A673 (cell line): ENCODE data around the gene ARHGAP8. TPM values are rescaled to one million over a fixed set of nuclear protein-coding genes. Genes with fewer than 3 reads are reported as not detected.

ENCODE experiments used
- BruUV-seq: library from RNA; stranded (reverse); fragments of 400-500 nt; replicated peaks from 2 replicates; lab custom pipeline; 2021; lab: Mats Ljungman, UMichigan
- CTCF ChIA-PET: fragments of 300-600 bp; sonication (Branson Sonifier 250); formaldehyde crosslinking; loops from one replicate; lab custom pipeline; 2022; ENCODE audit warnings: antibody characterized with exemption; lab: Charles Lee
- POLR2A ChIA-PET: fragments of 300-600 bp; sonication (Branson Sonifier 250); formaldehyde crosslinking; loops from one replicate; lab custom pipeline; 2022; ENCODE audit warnings: antibody characterized with exemption; ENCODE audit not compliant: low non-redundant PET; lab: Charles Lee
- DNase-seq: peaks from one replicate; pipeline ENCODE4 v3.0.0-alpha.2; 2015; ENCODE audit warnings: low spot score
- H3K27ac ChIP-seq: fragments of 200-600 bp; sonication (generic); 2 replicates; pipeline ENCODE4 v1.5.1; 2016; ENCODE audit warnings: mixed run types, low read depth, mild to moderate bottlenecking, mixed read lengths, antibody characterized with exemption, low read length; ENCODE audit not compliant: poor library complexity, severe bottlenecking
- H3K27me3 ChIP-seq: fragments of 200-600 bp; sonication (generic); replicated peaks from 2 replicates; pipeline ENCODE4 v1.6.1; 2017; ENCODE audit warnings: mixed run types, low read depth, mild to moderate bottlenecking, mixed read lengths, antibody characterized with exemption, low read length; ENCODE audit not compliant: insufficient read depth, poor library complexity
- H3K36me3 ChIP-seq: fragments of 200-600 bp; sonication (generic); 2 replicates; pipeline ENCODE4 v1.6.1; 2016; ENCODE audit warnings: mixed run types, mild to moderate bottlenecking, mixed read lengths, antibody characterized with exemption, low read length; ENCODE audit not compliant: insufficient read depth, poor library complexity, severe bottlenecking
- H3K4me1 ChIP-seq: fragments of 200-600 bp; sonication (generic); 2 replicates; pipeline ENCODE4 v1.6.1; 2017; ENCODE audit warnings: mixed run types, mild to moderate bottlenecking, mixed read lengths, antibody characterized with exemption, low read length; ENCODE audit not compliant: insufficient read depth, poor library complexity, severe bottlenecking
- H3K4me3 ChIP-seq: fragments of 200-600 bp; sonication (generic); 2 replicates; pipeline ENCODE4 v1.5.1; 2016; ENCODE audit warnings: low read depth, mixed run types, mild to moderate bottlenecking, mixed read lengths, low read length; ENCODE audit not compliant: poor library complexity, severe bottlenecking
- H3K9me3 ChIP-seq: fragments of 200-600 bp; sonication (generic); 2 replicates; pipeline ENCODE4 v1.6.1; 2016; ENCODE audit warnings: mixed run types, low read depth, mild to moderate bottlenecking, mixed read lengths, antibody characterized with exemption, low read length; ENCODE audit not compliant: poor library complexity, severe bottlenecking
- CTCF ChIP-seq: fragments of 300-800, 200-600 bp; sonication (generic); conservative IDR thresholded peaks from 2 replicates; pipeline ENCODE4 v1.5.1; 2017; ENCODE audit warnings: low read depth, mild to moderate bottlenecking, antibody characterized with exemption, low read length, moderate library complexity, mixed read lengths
- EZH2 ChIP-seq: fragments of 200-600 bp; sonication (generic); IDR thresholded peaks from 2 replicates; pipeline ENCODE4 v1.6.1; 2017; ENCODE audit warnings: borderline replicate concordance, low read depth, mild to moderate bottlenecking, mixed read lengths, antibody characterized with exemption, low read length; ENCODE audit not compliant: poor library complexity, severe bottlenecking
- intact Hi-C: fragments of 100-400 bp; cut with micrococcal nuclease; formaldehyde crosslinking; loops from one replicate; pipeline ENCODE4 v1.10.0; 2022; ENCODE audit not compliant: unreplicated experiment
- total RNA-seq: library from RNA; stranded (reverse); gene quantifications from 2 replicates; pipeline ENCODE4 v1.2.3, GENCODE V29; 2021

Gene ARHGAP8
- total RNA-seq, 1 experiment from 2014 or later: not detected

DNA sequence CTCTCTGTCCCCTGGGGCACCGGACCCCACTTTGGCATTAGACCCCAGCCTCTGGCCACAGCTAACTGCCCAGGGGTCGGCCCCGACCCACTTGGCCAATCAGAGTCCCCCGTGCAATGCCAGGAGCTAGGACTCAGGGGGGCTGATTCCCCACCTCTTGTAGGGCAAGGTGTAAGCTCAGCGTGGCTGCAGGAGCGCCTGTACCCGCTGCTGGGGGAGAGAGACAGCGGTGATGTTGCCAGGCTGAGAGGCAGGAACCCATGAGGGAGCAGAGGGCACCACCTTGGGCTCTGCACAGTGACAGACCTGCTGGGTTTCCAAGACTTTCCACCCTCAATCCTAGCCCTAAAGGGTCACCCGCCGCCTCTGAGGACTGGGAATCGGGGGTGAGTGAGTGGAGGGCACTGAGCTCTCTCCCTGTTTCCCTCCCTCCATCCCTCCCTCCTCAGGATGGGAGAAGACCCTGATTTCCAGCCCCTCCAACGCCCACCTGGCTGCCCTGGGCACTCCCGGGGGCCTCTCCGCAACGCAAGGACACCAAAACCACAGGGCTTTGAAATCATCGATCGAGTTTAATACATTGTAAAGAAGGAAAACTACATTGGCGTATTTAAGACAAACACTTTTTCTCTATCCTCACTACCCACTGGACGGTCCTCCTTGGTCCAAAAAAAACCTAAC lies 128.4 kb downstream of the ARHGAP8 start:
- CTCF ChIA-PET: no interaction called here
- DNase-seq: no peak
- intact Hi-C loops: no loop called here

GRCh38 chr22:44881624-44882023 lies 129.2 kb downstream of the ARHGAP8 start:
- no peak for DNase-seq
- Histone ChIP-seq H3K36me3 (no peaks in the 10 kb centered on the region), H3K27me3 (no peaks in the 10 kb centered on the region), H3K4me1 (no peaks in the 10 kb centered on the region), H3K9me3 (no peaks in the 10 kb centered on the region), H3K4me3 (no peak overlapping the region), H3K27ac (no peak overlapping the region)
- TF ChIP-seq EZH2 (no peak), CTCF (no peak)
- intact Hi-C loops: no loop called here
- ChIA-PET CTCF (no interaction called here), POLR2A (no interaction called here)
- BruUV-seq: no TSS peak

More for the DNA sequence above, 128.4 kb downstream of the ARHGAP8 start:
- Histone ChIP-seq H3K36me3 (no peaks in the 10 kb centered on the region), H3K4me1 (no peaks in the 10 kb centered on the region), H3K9me3 (no peaks in the 10 kb centered on the region), H3K27ac (no peak overlapping the region), H3K4me3 (no peak overlapping the region), H3K27me3 (no peaks in the 10 kb centered on the region)
- POLR2A ChIA-PET: no interaction called here
- no peak for TF ChIP-seq EZH2
- BruUV-seq: no TSS peak

DNA sequence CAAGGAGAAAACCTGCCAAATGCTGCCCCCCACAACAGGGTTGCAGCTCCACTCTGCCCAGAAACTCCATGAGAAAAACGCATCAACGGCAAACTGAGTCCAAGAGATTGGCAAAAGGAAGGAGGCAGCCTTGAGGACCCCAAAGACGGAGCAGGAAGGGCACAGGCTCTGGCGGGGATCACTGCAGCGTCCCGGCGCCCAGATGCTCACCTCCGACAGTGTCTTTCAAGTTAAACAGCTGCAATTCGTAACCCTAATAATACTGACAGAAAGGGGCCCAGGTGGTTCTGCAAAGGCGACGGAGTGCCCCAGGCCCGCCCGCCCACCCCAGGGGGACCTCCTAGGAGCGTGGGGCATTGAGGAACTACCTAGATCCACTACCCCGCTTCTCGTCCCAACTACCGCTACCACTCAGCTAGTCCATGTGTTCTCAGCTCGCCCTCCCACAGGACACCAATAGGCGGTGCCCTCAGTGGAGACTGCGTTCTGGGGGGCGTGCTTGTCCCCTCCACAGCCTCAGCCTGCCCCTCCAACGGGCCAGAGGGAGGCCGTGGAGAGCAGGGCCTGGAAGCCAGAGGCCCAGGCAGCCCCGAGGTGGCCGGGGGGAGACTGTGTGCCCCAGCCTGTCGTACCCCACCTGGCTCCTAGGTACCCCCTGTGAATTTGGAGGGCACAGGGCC lies 130.0 kb downstream of the ARHGAP8 start:
- ChIA-PET POLR2A (no interaction called here), CTCF (no interaction called here)
- no peaks in the 10 kb centered on the region for H3K27me3 ChIP-seq
- H3K4me3 ChIP-seq: no peak overlapping the region
- no peak for DNase-seq
- H3K4me1 ChIP-seq: no peaks in the 10 kb centered on the region
- TF ChIP-seq EZH2 (no peak), CTCF (no peak)
- intact Hi-C loops: no loop called here
- H3K27ac ChIP-seq: no peak overlapping the region
- no peaks in the 10 kb centered on the region for H3K36me3 ChIP-seq
- H3K9me3 ChIP-seq: no peaks in the 10 kb centered on the region
- no TSS peak for BruUV-seq
